IMR-90 (cell line): ENCODE measurements around the gene LMLN. TPM values are rescaled to one million over a fixed set of nuclear protein-coding genes. Genes with fewer than 3 reads are reported as not detected.

Experiments
- ATAC-seq: fragments of 200-7000 bp; cut with Tn5 transposase; 2 replicates; pipeline ENCODE4 v1.9.1; 2020; ENCODE audit warnings: low read depth, mild to moderate bottlenecking, moderate library complexity
- BruUV-seq: library from RNA; stranded (reverse); fragments of 400-500 nt; replicated peaks from 2 replicates; lab custom pipeline; 2021; lab: Mats Ljungman, UMichigan
- CTCF ChIA-PET: fragments of 300-600 bp; formaldehyde crosslinking; extraction: SDS; loops from one replicate; lab custom pipeline; 2021; ENCODE audit warnings: antibody characterized with exemption; lab: Yijun Ruan, JAX
- POLR2A ChIA-PET: fragments of 300-600 bp; sonication (Branson Sonifier 250); formaldehyde crosslinking; loops from one replicate; lab custom pipeline; 2022; ENCODE audit warnings: antibody characterized with exemption; ENCODE audit not compliant: unreplicated experiment; lab: Charles Lee
- DNase-seq: peaks from one replicate; pipeline ENCODE4 v3.0.0; 2013
- H2AFZ ChIP-seq: replicated peaks from 2 replicates; pipeline ENCODE3; 2013; ENCODE audit warnings: low read length, mild to moderate bottlenecking; ENCODE audit not compliant: poor library complexity
- H2AK5ac ChIP-seq: 2 replicates; pipeline ENCODE4 v1.6.1; 2013; ENCODE audit warnings: low read depth, low read length, inconsistent platforms
- H2AK9ac ChIP-seq: replicated peaks from 2 replicates; pipeline ENCODE3; 2013; ENCODE audit warnings: mild to moderate bottlenecking, low read depth, low read length, moderate library complexity; ENCODE audit not compliant: poor library complexity
- H2BK120ac ChIP-seq: 2 replicates; pipeline ENCODE4 v1.6.1; 2013; ENCODE audit warnings: low read depth, low read length, inconsistent platforms
- H2BK15ac ChIP-seq: 3 replicates; pipeline ENCODE4 v1.6.1; 2013; ENCODE audit warnings: low read depth, low read length, inconsistent platforms
- H2BK20ac ChIP-seq: 2 replicates; pipeline ENCODE4 v1.6.1; 2013; ENCODE audit warnings: low read depth, mild to moderate bottlenecking, inconsistent platforms, low read length, moderate library complexity
- H2BK5ac ChIP-seq: 2 replicates; pipeline ENCODE4 v1.6.1; 2013; ENCODE audit warnings: mild to moderate bottlenecking, low read depth, low read length, inconsistent platforms; ENCODE audit not compliant: poor library complexity, severe bottlenecking
- H3K14ac ChIP-seq: replicated peaks from 2 replicates; pipeline ENCODE4 v1.6.1; 2013; ENCODE audit warnings: low read depth, low read length, inconsistent platforms
- H3K18ac ChIP-seq: 2 replicates; pipeline ENCODE4 v1.6.1; 2013; ENCODE audit warnings: low read depth, low read length, control low read depth
- H3K23ac ChIP-seq: 2 replicates; pipeline ENCODE4 v1.6.1; 2013; ENCODE audit warnings: low read depth, low read length, inconsistent platforms
- H3K27ac ChIP-seq: 2 replicates; pipeline ENCODE4 v1.5.1; 2013; ENCODE audit warnings: mild to moderate bottlenecking, control low read depth, low read length; ENCODE audit not compliant: insufficient read depth
- H3K27me3 ChIP-seq: 2 replicates; pipeline ENCODE4 v1.6.1; 2013; ENCODE audit warnings: low read length; ENCODE audit not compliant: control insufficient read depth, insufficient read depth
- H3K36me3 ChIP-seq: 2 replicates; pipeline ENCODE4 v1.6.1; 2013; ENCODE audit warnings: low read length, mixed read lengths; ENCODE audit not compliant: control insufficient read depth, insufficient read depth
- H3K4ac ChIP-seq: 2 replicates; pipeline ENCODE4 v1.6.1; 2013; ENCODE audit warnings: low read depth, low read length, inconsistent platforms
- H3K4me1 ChIP-seq: 2 replicates; pipeline ENCODE4 v1.6.1; 2013; ENCODE audit warnings: low read length, mixed read lengths; ENCODE audit not compliant: control insufficient read depth, insufficient read depth
- H3K4me2 ChIP-seq: 2 replicates; pipeline ENCODE4 v1.6.1; 2013; ENCODE audit warnings: low read depth, mild to moderate bottlenecking, control low read depth, low read length, moderate library complexity
- H3K4me3 ChIP-seq: 2 replicates; pipeline ENCODE4 v1.5.1; 2013; ENCODE audit warnings: low read depth, mild to moderate bottlenecking, control low read depth, low read length, moderate library complexity; ENCODE audit not compliant: insufficient read depth
- H3K56ac ChIP-seq: 2 replicates; pipeline ENCODE4 v1.6.1; 2013; ENCODE audit warnings: low read length, inconsistent platforms; ENCODE audit not compliant: insufficient read depth; ENCODE audit errors: extremely low read depth
- H3K79me1 ChIP-seq, 2 experiments: 2 replicates each; pipeline ENCODE4 v1.6.1; 2013; ENCODE audit warnings: low read length in 2 of 2, inconsistent platforms in 1 of 2, low read depth in 1 of 2
- H3K9ac ChIP-seq: 2 replicates; pipeline ENCODE4 v1.6.1; 2013; ENCODE audit warnings: low read depth, low read length, control low read depth
- H3K9me1 ChIP-seq: 2 replicates; pipeline ENCODE4 v1.6.1; 2013; ENCODE audit warnings: low read length, inconsistent platforms; ENCODE audit not compliant: insufficient read depth
- H3K9me3 ChIP-seq: 2 replicates; pipeline ENCODE4 v1.6.1; 2013; ENCODE audit warnings: low read length; ENCODE audit not compliant: control insufficient read depth, insufficient read depth
- H4K20me1 ChIP-seq: 2 replicates; pipeline ENCODE4 v1.6.1; 2013; ENCODE audit warnings: low read length, inconsistent platforms; ENCODE audit not compliant: insufficient read depth
- H4K5ac ChIP-seq: 2 replicates; pipeline ENCODE4 v1.6.1; 2013; ENCODE audit warnings: mild to moderate bottlenecking, low read depth, low read length, control low read depth
- H4K8ac ChIP-seq, 2 experiments: 2 replicates each; pipeline ENCODE4 v1.6.1; 2013; ENCODE audit warnings: low read depth in 2 of 2, low read length in 2 of 2, control low read depth in 1 of 2, inconsistent platforms in 1 of 2
- H4K91ac ChIP-seq: 2 replicates; pipeline ENCODE4 v1.6.1; 2013; ENCODE audit warnings: low read depth, low read length, inconsistent platforms; ENCODE audit not compliant: insufficient read depth
- CEBPB ChIP-seq: IDR thresholded peaks from 2 replicates; pipeline ENCODE4 v1.6.1; 2012; ENCODE audit warnings: low read depth, low read length, improper control_type of control experiment
- MAFK ChIP-seq: IDR thresholded peaks from 2 replicates; pipeline ENCODE4 v1.6.1; 2012; ENCODE audit warnings: low read depth, low read length, improper control_type of control experiment
- RCOR1 ChIP-seq: IDR thresholded peaks from 2 replicates; pipeline ENCODE4 v1.6.1; 2012; ENCODE audit warnings: mild to moderate bottlenecking, low read length, improper control_type of control experiment; ENCODE audit not compliant: insufficient replicate concordance
- dilution Hi-C: fragments of 300-500 bp; cut with HindIII; formaldehyde crosslinking; loops from one replicate; pipeline ENCODE4 v1.14.3; 2018; ENCODE audit warnings: low sequenced_read_pairs; ENCODE audit not compliant: unreplicated experiment
- in situ Hi-C: fragments of 300-500 bp; cut with MboI; formaldehyde crosslinking; loops from 3 replicates; pipeline ENCODE4 v1.14.3; 2019; ENCODE audit warnings: low sequenced_read_pairs, inconsistent platforms, mixed read lengths
- intact Hi-C: fragments of 100-400 bp; cut with micrococcal nuclease; formaldehyde crosslinking; loops from 2 replicates; pipeline ENCODE4 v1.10.0; 2022
- polyA plus RNA-seq, 3 experiments: library from polyadenylated mRNA; depleted of rRNA; stranded (reverse); fragments of >200 nt; gene quantifications; 2 replicates each; pipeline ENCODE4 v1.2.3, GENCODE V29; 2012; ENCODE audit warnings: low replicate concordance in 1 of 3
- total RNA-seq: library from RNA; depleted of rRNA; stranded (reverse); fragments of >200 nt; gene quantifications from 2 replicates; pipeline ENCODE4 v1.2.3, GENCODE V29; 2012

LMLN gene
- total and polyA plus RNA-seq, 2 of the 4 experiments (the other 2 are of a cell fraction): 3.3 to 3.9 TPM

GRCh38 chr3:198048445-198048844 is 88.4 kb downstream of the LMLN start:
- no peak overlapping the region for H3K27ac ChIP-seq
- POLR2A ChIA-PET: no interaction called here
- CTCF ChIA-PET: no interaction called here
- no peak overlapping the region for H2BK5ac ChIP-seq
- H3K4me2 ChIP-seq: no peak overlapping the region
- no peak overlapping the region for H3K4ac ChIP-seq
- no TSS peak for BruUV-seq
- H2AK9ac ChIP-seq: no peak overlapping the region
- no peaks in the 10 kb centered on the region for H3K4me1 ChIP-seq
- no peak overlapping the region for H3K14ac ChIP-seq
- no peak overlapping the region for H3K9ac ChIP-seq
- no peak overlapping the region for H3K23ac ChIP-seq
- H3K18ac ChIP-seq: no peak overlapping the region
- no peaks in the 10 kb centered on the region for H3K9me3 ChIP-seq
- H3K9me1 ChIP-seq: no peaks in the 10 kb centered on the region
- no peak for DNase-seq
- H2AFZ ChIP-seq: no peak overlapping the region
- H4K5ac ChIP-seq: no peak overlapping the region
- H2BK20ac ChIP-seq: no peak overlapping the region
- no peak overlapping the region for H2BK15ac ChIP-seq
- dilution Hi-C loops: no loop called here
- in situ Hi-C loops: no loop called here
- no peaks in the 10 kb centered on the region for H3K36me3 ChIP-seq
- H3K27me3 ChIP-seq: peaks cover 2% of the 10 kb centered on the region
- TF ChIP-seq CEBPB: no peak
- no peak for TF ChIP-seq MAFK
- TF ChIP-seq RCOR1: no peak
- no peak overlapping the region for H3K56ac ChIP-seq
- H4K91ac ChIP-seq: no peak overlapping the region
- no peaks in the 10 kb centered on the region for H3K79me1 ChIP-seq
- no peaks in the 10 kb centered on the region for H4K20me1 ChIP-seq
- intact Hi-C loops: no loop called here
- H3K4me3 ChIP-seq: no peak overlapping the region
- no peak for ATAC-seq
- H4K8ac ChIP-seq: no peak overlapping the region
- no peak overlapping the region for H2AK5ac ChIP-seq
- no peak overlapping the region for H2BK120ac ChIP-seq
